HG03354 (cell line): ENCODE measurements around the gene ANGEL1.
A peak's percentile ranks its signal among the peaks of the same experiment; 100 is the strongest.

Experiments
- ATAC-seq: cut with Tn5 transposase; IDR thresholded peaks from one replicate; pipeline ENCODE4 v1.9.1; 2021; ENCODE audit warnings: mild to moderate bottlenecking; ENCODE audit not compliant: unreplicated experiment, poor library complexity, severe bottlenecking

The ANGEL1 gene

GRCh38 chr14:76812422-76813383, at the start of gene ANGEL1:
Gene ANGEL1 (minus strand): TSS chr14:76812882. CDS start chr14:76812827, 55 bp downstream.
- peak; percentile 90 for ATAC-seq

GRCh38 chr14:76861574-76862255, 49.0 kb upstream of the ANGEL1 start:
- ATAC-seq: no peak

DNA sequence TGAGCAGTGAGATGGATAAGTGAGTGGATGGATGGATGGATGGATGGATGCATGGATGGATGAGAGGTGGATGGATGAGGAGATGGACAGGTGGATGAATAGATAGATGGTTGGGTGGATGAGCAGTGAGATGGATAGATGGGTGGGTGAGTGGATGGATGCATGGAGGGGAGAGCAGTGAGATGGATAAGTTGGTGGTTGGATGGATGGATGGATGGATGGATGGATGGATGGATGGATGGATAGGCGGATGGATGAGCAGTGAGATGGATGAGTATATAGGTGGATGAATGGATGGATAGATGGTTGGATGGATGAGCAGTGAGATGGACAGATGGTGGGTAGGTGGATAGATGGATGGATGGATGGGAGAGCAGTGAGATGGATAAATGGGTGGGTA, 44.1 kb upstream of the ANGEL1 start:
- no peak for ATAC-seq

DNA sequence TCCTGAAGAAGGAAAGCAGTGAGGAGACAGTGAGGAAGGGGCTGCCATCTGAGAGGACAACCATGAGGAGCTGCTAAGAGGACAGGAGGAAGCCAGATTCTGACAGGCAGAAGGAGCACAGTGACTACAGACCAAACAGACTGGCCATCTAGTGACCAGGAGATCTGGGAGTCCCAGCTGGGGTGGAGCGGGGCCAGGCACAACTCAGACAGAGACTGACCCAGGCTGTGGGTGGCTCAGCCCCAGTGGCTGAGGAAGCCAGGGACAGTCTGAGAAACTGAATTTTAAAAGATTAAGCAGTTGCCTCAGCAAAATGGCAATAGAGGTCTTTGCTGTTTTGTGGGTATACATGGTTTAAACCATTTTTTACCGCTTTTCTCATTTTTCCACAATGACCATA, 42.4 kb upstream of the ANGEL1 start:
- ATAC-seq: no peak

DNA sequence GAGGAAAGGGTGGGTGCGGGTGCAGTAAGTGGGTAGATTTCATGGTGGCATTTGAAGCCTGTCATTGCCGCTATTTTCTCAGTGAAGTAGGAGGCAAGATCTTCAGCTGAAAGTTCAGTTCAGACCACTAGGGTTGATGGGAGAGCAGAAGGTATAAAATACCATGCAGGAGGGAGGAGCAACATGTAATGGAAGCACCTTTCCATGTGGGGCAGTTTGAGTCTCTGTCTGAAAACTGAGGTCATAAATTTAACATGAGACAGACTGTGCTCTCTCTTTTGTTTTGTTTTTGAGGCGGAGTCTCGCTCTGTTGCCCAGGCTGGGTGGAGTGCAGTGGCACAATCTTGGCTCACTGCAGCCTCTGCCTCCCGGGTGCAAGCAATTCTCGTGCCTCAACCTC, 36.2 kb upstream of the ANGEL1 start:
- no peak for ATAC-seq

DNA sequence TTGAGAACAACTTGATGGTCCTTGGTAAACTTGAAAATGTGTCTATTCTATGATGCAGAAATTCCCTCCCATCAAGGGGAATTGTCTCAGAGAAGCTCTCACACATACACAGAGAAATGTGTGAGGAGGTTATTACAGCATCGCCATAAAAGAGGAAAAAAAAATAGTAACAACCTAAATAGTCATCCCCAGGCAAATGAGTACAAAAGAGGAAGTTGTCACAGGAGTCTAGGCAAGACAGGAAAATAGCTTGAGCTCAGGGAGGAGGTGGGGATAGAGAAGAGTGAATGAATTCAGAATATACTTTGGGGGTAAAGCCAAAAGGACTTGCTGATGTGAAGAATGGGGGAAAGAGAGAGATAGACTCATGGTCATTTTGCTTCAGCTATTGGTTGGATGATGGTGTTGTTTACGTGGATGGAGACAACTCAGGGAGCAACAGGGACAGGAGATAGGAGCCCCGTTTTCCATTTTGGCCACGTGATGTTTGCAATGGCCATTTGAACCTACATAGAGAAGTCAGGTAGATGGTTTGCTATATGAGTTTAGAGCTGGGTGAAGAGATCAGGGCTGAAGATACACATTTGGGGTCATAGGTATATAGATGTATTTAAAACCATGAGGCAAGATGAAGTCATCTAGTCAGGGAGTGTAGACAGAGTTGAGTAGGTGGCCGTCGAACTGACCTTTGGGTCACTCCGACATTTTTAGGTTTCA, 33.8 kb upstream of the ANGEL1 start:
- ATAC-seq: no peak

GRCh38 chr14:76844223-76844622, 31.5 kb upstream of the ANGEL1 start:
- no peak for ATAC-seq

- ATAC-seq: no peak
Observed at GRCh38 chr14:76842414-76842813, 29.7 kb upstream of the ANGEL1 start.

- no peak for ATAC-seq
Observed at GRCh38 chr14:76837524-76837923, 24.8 kb upstream of the ANGEL1 start.

GRCh38 chr14:76836029-76836630, 23.4 kb upstream of the ANGEL1 start:
- ATAC-seq: no peak

GRCh38 chr14:76834241-76834661, 21.6 kb upstream of the ANGEL1 start:
- ATAC-seq: no peak

DNA sequence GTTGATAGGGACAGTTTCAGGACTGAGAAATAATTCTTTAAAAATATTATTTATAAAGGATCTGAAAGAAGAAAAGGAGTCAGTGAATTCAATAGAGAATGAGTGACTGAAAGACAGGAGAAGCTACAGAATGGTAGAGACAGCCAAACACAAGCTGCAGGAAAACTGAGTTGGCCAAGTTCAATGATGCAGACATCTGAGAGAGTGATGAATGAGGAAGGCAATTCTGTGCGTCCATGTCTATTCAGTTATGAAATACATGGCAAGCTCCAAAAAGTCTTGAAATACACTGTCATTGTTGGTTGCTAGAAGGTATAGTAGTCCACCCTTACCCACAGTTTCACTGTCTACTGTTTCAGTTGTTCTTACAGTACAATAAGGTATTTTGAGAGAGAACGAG, 20.3 kb upstream of the ANGEL1 start:
- ATAC-seq: no peak

- no peak for ATAC-seq
Observed at GRCh38 chr14:76832503-76832988, 19.9 kb upstream of the ANGEL1 start.

DNA sequence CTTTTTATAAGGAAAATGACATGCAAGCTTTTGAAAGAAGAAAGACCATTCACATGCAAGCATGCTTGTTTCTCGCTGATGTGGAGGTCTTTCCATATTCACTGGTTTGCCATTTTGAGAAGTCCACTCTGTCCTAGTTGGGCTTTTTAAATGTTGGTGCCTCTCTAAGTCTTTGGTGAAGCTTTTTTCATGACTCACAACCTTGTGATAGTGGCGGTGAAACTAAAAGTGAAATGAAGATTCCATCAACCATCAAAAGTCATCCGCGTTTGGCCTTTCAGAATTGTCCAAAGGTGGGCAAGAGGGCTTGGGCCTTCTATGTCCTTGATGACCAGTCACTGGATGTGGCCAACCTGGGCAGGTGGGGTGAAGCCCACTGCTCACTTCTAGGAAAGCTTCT, 17.9 kb upstream of the ANGEL1 start:
- no peak for ATAC-seq

DNA sequence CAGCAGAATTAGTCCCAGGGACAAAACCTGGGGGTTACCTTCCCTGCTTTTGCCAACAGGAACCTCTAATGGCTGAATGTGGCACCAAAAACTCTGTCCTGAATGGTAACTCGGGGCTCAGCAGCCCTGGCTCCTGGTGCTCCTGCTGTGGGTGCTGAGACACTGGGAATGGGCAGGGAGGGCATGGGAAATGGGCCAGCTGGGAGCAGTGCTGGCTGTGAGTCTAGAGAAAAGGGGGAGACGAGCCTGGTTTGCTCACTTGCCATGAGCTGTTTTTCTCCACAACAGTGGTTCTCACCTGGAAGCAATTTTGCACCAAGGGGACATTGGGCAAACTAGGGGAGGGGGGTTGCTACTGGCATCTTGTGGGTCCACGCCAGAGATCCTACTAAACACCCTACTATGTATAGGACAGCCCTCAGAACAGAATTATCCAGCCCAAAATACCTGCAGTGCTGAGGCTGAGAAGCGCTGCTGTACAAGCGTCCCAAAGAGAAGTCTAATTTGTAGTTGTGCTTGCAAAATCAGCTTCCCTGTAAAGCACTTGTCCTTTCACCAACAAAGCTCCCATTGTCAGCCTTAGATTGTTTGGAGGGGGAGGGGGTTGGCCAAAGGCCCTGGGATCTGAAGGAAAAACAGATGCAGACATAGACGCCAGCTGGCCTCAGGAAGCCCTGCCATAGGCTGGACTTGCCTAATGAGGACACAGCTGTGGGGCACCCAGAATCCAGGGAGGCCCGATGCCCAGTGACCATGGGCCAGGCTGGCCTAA, 17.2 kb upstream of the ANGEL1 start:
- ATAC-seq: no peak

DNA sequence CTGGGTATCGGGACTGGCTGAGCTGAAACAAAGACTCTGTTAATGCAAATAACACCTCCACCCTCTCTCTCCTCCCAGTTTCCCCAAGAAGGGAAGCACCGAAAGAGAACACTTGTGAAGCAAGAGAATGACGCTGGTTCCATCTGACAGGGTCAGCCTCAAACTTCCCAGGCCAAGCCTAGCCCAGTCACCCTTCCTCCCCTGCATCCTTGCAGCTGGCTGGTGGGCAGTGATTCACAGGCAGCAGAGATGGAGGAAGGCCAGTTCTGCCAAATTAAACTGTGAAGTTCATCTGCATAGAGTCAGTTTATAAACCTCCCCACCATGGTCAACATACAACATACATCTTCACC, 16.3 kb upstream of the ANGEL1 start:
- ATAC-seq: no peak

- no peak for ATAC-seq
Observed at GRCh38 chr14:76828339-76829012, 15.8 kb upstream of the ANGEL1 start.

- no peak for ATAC-seq
Observed at GRCh38 chr14:76827696-76828296, 15.1 kb upstream of the ANGEL1 start.
